Measurements from ENCODE around the gene HNRNPUL1. TPM values are rescaled to one million over a fixed set of nuclear protein-coding genes. Genes with fewer than 3 reads are reported as not detected.

The HNRNPUL1 gene
- total and polyA plus RNA-seq, 2 of the 8 experiments (the other 6 are each of a cell fraction or from before 2014, with no cell fraction given): 99.5 to 264 TPM

GRCh38 chr19:41265395-41266153, 1.4 kb downstream of the HNRNPUL1 start:
- peak overlapping the region; percentile 86 to 95 for H3K4me2 ChIP-seq (ENCODE audit: insufficient read depth in 1 of 2, low read depth in 2 of 2, low read length in 2 of 2)
- H3K9ac ChIP-seq (replicated peaks in 1 of 4; ENCODE audit: extremely low read depth in 1 of 4, low read depth in 3 of 4, low read length in 3 of 4): peak overlapping the region; percentile 83 to 99 (median 96)
- H3K79me1 ChIP-seq (ENCODE audit: low read depth, low read length): peaks cover 14% of the 10 kb centered on the region
- H3K4me1 ChIP-seq (replicated peaks in 1 of 4; ENCODE audit: control insufficient read depth in 3 of 4, insufficient read depth in 4 of 4, low read length in 3 of 4): peaks cover 0 to 10% (median 5%) of the 10 kb centered on the region in 4 experiments; a peak in 6 of 7 replicates
- no peak overlapping the region for H2BK15ac ChIP-seq (ENCODE audit: low read length)
- no peak overlapping the region for H2AFZ ChIP-seq (ENCODE audit: low read length)
- peaks cover 14% of the 10 kb centered on the region for H3K23me2 ChIP-seq (ENCODE audit: low read depth, low read length)
- no peak overlapping the region for H2BK20ac ChIP-seq (ENCODE audit: low read length)
- H2AK5ac ChIP-seq (ENCODE audit: low read depth, low read length): 0 out of 2 replicates have a peak overlapping the region, but pooled peaks have one; percentile 76
- TF ChIP-seq POLR2AphosphoS5 (IDR thresholded peaks at IDR 0.05; ENCODE audit: low read depth, low read length) (0 out of 2 replicates have a peak, but pooled peaks have one; percentile 22), SRF (IDR thresholded peaks at IDR 0.05; ENCODE audit: low read depth, low read length) (no peak), POLR2A (IDR thresholded peaks at IDR 0.05; ENCODE audit: control extremely low read depth in 1 of 2, low read depth in 2 of 2, low read length in 2 of 2) (peak in 1 of 2 experiments; percentile 15; a peak in 2 of 3 replicates), RAD21 (IDR thresholded peaks at IDR 0.05 in 1 of 2, conservative IDR thresholded peaks at IDR 0.05 in 1 of 2; ENCODE audit: low read depth in 2 of 2, low read length in 2 of 2) (no peak), NRF1 (IDR thresholded peaks at IDR 0.05; ENCODE audit: low read depth, low read length) (no peak), CTBP2 (IDR thresholded peaks at IDR 0.05; ENCODE audit: borderline replicate concordance, insufficient read depth, insufficient read length, low read length) (no peak), RBBP5 (IDR thresholded peaks at IDR 0.05; ENCODE audit: borderline replicate concordance, low read depth, low read length) (no peak)
- H3K79me2 ChIP-seq (ENCODE audit: control insufficient read depth in 1 of 2, insufficient read depth in 2 of 2, low read length in 2 of 2): peaks cover 36 to 54% of the 10 kb centered on the region in 2 experiments
- CTCF ChIA-PET (ENCODE audit: partially characterized antibody): interaction anchor here (0.5 to 1.8 kb wide), 7 partner anchors 36 to 151 kb away, joined by 3 to 6 read pairs (median 4); partner anchors contain the start of genes AXL and CYP2F1
- 42% methylated on average over 17 of the region's 17 CpGs; no CpG with 5 or more reads in 1 of the 2 experiments for WGBS, 2 experiments (ENCODE audit: extremely low coverage in 1 of 2, insufficient coverage in 1 of 2, insufficient read length in 1 of 2, insufficient replicate concordance in 2 of 2, low coverage in 1 of 2, low lambda C conversion rate in 2 of 2, missing lambda C conversion rate in 1 of 2)
- no peak overlapping the region for H4K91ac ChIP-seq (replicated peaks; ENCODE audit: insufficient read length, low read length)
- no peak overlapping the region for H2BK120ac ChIP-seq (replicated peaks; ENCODE audit: low read depth, low read length)
- H4K8ac ChIP-seq (ENCODE audit: extremely low read depth, insufficient read depth, low read length): peak overlapping the region; percentile 100; the same call in 1 of the 2 replicates
- no peak overlapping the region for H3K23ac ChIP-seq (ENCODE audit: insufficient read length)
- POLR2A ChIA-PET (ENCODE audit: partially characterized antibody): interaction anchor here (0.6 to 38.6 kb wide), 24 partner anchors 9 to 652 kb away, joined by 3 to 579 read pairs (median 6); partner anchors contain the start of genes AXL, CCDC97 and CYP2S1
- peak overlapping the region; percentile 99 for H3K27ac ChIP-seq (ENCODE audit: low read depth, low read length)
- H3K27me3 ChIP-seq (replicated peaks in 1 of 4; ENCODE audit: control insufficient read depth in 3 of 4, extremely low read depth in 1 of 4, insufficient read depth in 3 of 4, low read length in 3 of 4): no peaks in the 10 kb centered on the region
- peak overlapping the region; percentile 70 for H3K56ac ChIP-seq (replicated peaks; ENCODE audit: insufficient read length, low read depth, low read length)
- no peak overlapping the region; the same call in 1 of the 2 replicates for H2BK12ac ChIP-seq (ENCODE audit: low read depth, low read length)
- peaks cover 20 to 33% (median 23%) of the 10 kb centered on the region in 4 experiments for H3K36me3 ChIP-seq (ENCODE audit: control insufficient read depth in 2 of 4, insufficient read depth in 4 of 4, low read length in 3 of 4)
- H4K5ac ChIP-seq (ENCODE audit: insufficient read length, low read depth, low read length): peak overlapping the region; percentile 75
- H3K18ac ChIP-seq (ENCODE audit: extremely low read depth, low read length): peak overlapping the region; percentile 82; the same call in 1 of the 2 replicates
- no peak for DNase-seq (ENCODE audit: low read depth in 1 of 2, low spot score in 2 of 2)
- no peak for FAIRE-seq
- H3K9me3 ChIP-seq (ENCODE audit: insufficient read depth in 2 of 2, low read depth in 1 of 2, low read length in 1 of 2): no peaks in the 10 kb centered on the region
- H3K4ac ChIP-seq (replicated peaks; ENCODE audit: insufficient read length, low read depth, low read length): peak overlapping the region; percentile 29
- H2BK5ac ChIP-seq (ENCODE audit: low read depth, low read length): peak overlapping the region; percentile 97
- peak overlapping the region; percentile 71 to 96 (median 84) for H3K4me3 ChIP-seq (ENCODE audit: extremely low read depth in 1 of 4, insufficient read depth in 2 of 4, low read depth in 3 of 4, low read length in 4 of 4)
- H3K14ac ChIP-seq (ENCODE audit: insufficient read length): no peak overlapping the region
- peaks cover 2 to 4% of the 10 kb centered on the region in 2 experiments for H4K20me1 ChIP-seq (replicated peaks in 1 of 2; ENCODE audit: control insufficient read depth in 1 of 2, insufficient read depth in 2 of 2, low read length in 2 of 2)
